ENCODE data around the gene CLEC20A.

CLEC20A gene

DNA sequence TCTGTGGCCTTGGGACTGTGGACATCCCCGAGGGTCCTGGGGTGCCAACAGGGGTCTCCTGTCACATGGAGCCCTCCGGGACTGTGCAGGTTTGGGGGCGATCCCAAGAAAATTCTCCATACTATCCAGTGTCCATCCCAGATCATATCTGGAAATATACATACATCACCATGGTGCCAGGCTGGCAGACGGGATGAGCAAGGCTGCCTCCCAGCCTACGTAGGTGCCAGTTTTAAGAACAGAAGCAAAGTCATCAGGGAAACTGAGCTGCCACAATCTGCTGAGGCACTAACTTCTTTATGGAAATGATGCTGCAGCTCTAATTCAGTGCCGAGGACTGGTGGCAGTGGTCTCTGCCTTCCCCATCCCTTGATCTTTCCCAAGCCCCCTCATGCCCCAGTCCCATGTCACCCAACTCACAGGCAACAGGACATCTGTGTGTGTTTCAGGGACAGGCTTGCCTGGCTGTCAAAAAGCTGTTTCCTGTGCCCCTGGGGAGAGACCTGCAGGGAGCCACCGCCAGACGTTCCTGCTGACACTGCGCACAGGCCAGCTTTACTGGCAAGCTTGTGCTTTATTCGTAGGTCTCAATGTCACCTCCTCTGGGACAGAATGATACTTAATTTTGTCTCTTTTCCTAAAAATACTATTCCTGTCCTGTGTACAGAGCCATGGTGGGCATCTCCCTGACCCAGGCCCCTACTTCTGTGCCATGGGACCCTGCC is 31.6 kb upstream of the CLEC20A start:
- no peak for FAIRE-seq
- DNase-seq (ENCODE audit: insufficient read length) = no peak
- TF ChIP-seq POLR2A (IDR thresholded peaks at IDR 0.05; ENCODE audit: low read depth, low read length) = no peak
- no peak for TF ChIP-seq POLR2AphosphoS5 (IDR thresholded peaks at IDR 0.05; ENCODE audit: low read depth, low read length)
- TF ChIP-seq TAF1 (IDR thresholded peaks at IDR 0.05; ENCODE audit: borderline replicate concordance, low read depth, low read length) = no peak

DNA sequence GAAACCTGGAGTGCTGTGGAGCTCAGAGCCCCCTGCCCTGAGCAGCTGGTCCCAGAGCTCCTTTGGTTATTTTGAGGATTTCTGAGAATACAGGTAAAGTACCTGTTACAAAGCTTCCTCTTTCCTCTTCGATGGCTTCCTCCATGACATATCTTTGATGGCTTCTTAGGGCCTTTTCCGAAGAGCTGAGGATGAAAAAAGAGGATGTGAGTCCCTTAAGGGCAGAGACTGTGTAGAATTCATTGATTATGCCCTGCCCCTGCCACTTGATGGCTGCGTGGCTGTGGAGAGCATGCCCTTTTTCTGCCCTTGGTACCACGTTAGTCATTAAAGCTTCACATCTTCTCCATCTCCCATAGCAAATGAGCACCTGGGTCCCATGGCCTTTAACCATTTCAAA is 30.4 kb upstream of the CLEC20A start:
- DNase-seq (ENCODE audit: insufficient read length) (no peak), FAIRE-seq (no peak)
- TF ChIP-seq POLR2AphosphoS5 (IDR thresholded peaks at IDR 0.05; ENCODE audit: low read depth, low read length) (no peak), POLR2A (IDR thresholded peaks at IDR 0.05; ENCODE audit: low read depth, low read length) (no peak), TAF1 (IDR thresholded peaks at IDR 0.05; ENCODE audit: borderline replicate concordance, low read depth, low read length) (no peak)

DNA sequence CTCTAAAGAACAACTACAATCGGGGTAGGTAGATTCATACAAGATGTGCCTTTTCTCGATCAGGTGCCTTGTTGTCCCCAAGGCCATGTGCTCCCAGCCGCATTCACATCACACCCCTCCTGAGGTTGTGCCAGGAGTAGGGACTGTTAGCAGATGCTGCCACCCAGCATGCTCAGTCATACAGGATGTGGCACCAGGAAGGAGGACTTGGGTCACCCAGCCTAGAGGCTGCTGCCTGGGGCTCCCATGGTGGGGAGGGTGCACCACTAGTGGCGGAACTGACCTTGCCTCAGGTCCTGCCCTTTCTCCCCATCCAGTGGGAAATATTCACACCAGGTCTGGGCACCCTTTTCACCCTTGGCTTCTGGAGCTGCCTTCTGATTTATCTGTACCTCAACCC is 24.5 kb upstream of the CLEC20A start:
- FAIRE-seq (no peak), DNase-seq (ENCODE audit: insufficient read length) (no peak)
- no peak for TF ChIP-seq POLR2A (IDR thresholded peaks at IDR 0.05; ENCODE audit: low read depth, low read length)

DNA sequence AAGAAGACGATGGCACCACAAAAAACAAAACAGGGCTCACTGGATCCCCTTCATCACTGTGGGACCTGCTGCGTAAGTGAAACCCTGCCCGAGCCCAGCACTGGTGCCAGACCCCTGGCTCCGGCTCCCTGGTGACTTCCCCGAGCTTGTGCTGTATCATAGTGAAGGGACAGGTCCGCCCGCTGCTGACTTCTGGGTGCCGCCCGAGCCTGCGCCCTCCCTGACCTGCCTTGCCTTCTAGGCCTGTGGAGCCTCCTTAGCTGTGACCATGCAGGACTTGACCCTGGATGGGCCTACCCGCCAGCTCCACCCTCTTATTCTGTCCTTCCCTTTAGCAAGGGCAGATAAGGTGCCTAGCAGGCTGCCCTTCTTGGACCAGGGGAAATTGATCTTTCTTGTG is 24.0 kb upstream of the CLEC20A start:
- FAIRE-seq (no peak), DNase-seq (ENCODE audit: insufficient read length) (no peak)
- TF ChIP-seq TAF1 (IDR thresholded peaks at IDR 0.05; ENCODE audit: borderline replicate concordance, low read depth, low read length) = no peak
- no peak for TF ChIP-seq POLR2A (IDR thresholded peaks at IDR 0.05; ENCODE audit: low read depth, low read length)
- TF ChIP-seq POLR2AphosphoS5 (IDR thresholded peaks at IDR 0.05; ENCODE audit: low read depth, low read length) = no peak

DNA sequence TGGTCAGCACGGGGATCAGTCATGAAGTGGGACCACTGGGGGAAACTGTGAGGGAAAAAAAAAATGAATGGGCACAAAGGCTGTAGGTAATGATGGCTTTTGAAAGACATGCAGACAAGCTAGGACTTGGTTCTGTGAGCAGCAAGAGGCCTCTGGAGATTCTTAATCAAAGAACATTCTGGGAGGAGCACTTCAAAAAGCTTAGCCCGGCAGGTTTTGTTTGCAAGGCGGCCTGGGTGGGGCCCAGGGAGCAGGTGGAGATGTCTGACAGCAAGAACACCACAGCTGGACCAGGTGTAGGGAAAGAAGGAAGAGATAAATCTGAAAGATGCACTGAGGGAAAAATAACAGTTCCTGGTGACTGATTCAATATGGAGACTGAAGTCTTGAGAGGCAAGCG is 22.1 kb upstream of the CLEC20A start:
- DNase-seq (ENCODE audit: insufficient read length) = no peak
- no peak for TF ChIP-seq POLR2AphosphoS5 (IDR thresholded peaks at IDR 0.05; ENCODE audit: low read depth, low read length)
- TF ChIP-seq TAF1 (IDR thresholded peaks at IDR 0.05; ENCODE audit: borderline replicate concordance, low read depth, low read length) = no peak
- TF ChIP-seq POLR2A (IDR thresholded peaks at IDR 0.05; ENCODE audit: low read depth, low read length) = no peak
- FAIRE-seq = no peak

DNA sequence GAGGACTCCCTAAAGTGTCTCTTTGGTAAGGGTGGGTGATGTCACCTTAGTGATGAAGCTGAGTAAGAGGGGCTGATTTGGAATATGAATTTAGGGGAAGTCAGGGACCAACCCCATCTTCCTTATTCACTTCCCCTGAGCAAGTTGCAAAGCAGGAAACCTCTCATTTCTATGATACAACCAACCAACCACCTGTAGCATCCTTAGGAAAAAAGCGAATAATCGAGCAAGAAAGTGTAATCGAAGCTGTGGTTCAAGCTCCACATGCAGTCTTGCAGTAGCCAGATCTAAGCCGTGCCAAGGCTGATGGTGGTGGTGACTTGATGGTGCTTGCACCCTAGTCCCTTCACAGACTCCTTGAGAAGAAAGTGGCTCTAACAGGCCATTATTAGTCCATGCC is 19.3 kb upstream of the CLEC20A start:
- no peak for FAIRE-seq

DNA sequence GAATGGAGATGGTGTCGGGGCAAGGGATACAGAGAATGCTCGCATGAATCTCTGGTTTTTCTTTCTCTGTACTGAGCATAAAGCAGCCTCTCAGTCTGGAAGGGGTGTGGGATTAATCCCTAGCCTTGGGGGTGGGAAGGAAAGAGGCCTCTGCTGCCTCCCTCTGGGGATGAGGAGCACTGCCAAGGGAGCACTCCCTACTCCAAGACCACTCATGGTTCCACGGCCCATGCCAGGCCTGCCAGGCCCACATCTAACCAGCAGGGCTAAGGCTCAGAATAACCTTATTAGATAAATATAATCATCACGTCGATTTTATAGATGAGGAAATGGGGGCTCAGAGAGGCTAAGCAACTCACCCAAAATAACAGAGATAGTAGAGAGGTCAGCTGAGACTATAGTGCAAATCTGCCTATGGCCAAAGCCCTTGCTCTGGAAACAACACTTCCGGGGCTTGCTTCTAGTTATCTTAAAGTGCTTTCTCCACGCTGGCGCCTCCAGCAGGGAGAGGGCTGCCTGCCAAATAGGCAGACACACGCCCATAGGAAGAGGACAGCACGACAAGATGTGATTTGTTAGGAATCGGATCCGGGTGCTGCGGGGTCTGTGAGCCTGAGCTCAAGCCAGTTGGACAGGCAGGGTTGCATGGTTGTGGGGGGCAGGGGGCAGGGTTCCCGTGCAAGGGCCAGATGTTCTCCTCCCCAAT is 16.7 kb upstream of the CLEC20A start:
- FAIRE-seq (no peak), DNase-seq (ENCODE audit: insufficient read length) (no peak)
- TF ChIP-seq POLR2AphosphoS5 (IDR thresholded peaks at IDR 0.05; ENCODE audit: low read depth, low read length) (no peak), TAF1 (IDR thresholded peaks at IDR 0.05; ENCODE audit: borderline replicate concordance, low read depth, low read length) (no peak), POLR2A (IDR thresholded peaks at IDR 0.05; ENCODE audit: low read depth, low read length) (no peak)

More for the DNA sequence above, 19.3 kb upstream of the CLEC20A start:
- TF ChIP-seq POLR2AphosphoS5 (IDR thresholded peaks at IDR 0.05; ENCODE audit: low read depth, low read length) = no peak
- no peak for TF ChIP-seq POLR2A (IDR thresholded peaks at IDR 0.05; ENCODE audit: low read depth, low read length)
- TF ChIP-seq TAF1 (IDR thresholded peaks at IDR 0.05; ENCODE audit: borderline replicate concordance, low read depth, low read length) = no peak
- no peak for DNase-seq (ENCODE audit: insufficient read length)

DNA sequence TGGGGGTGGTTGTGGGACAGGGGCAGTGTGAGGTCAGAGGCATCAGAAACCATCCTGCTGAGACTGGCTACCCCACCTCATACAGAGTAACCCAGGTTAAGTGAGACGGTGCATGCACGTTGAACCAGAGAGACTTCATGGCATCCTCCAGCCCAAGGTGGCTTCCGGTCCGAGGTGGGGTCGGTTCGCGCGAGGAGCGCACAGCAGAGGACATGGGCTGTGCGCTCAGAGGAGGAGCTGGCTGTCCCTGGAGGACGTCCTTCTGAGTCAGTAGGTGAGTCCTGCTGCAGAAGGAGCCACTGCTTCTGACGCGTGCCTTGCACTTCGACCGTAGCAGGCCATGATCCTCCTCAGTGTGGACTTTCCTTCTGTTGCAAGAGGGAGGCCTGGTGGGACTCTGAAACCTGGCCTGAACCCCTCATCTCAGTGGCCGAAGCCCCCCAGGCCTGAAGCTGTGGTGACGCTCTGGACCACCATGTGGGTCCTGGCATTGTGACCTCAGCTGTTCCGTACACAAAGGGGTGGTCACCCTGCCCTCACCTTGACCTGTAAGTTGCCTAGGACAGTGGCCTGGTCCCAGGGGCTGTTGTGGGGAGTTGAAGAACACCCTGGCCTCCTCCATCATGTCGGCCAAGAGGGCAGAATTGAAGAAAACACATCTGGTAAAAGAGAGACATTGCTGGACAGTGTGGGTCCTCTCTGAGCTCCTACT is 16.0 kb upstream of the CLEC20A start, which contains the start of gene TEX35:
Gene TEX35 (plus strand): TSS at position 544 of the 712 bp plus-strand sequence. CDS start 80 bp downstream, at position 624.
- no peak for TF ChIP-seq POLR2AphosphoS5 (IDR thresholded peaks at IDR 0.05; ENCODE audit: low read depth, low read length)
- TF ChIP-seq POLR2A (IDR thresholded peaks at IDR 0.05; ENCODE audit: low read depth, low read length) = no peak
- TF ChIP-seq TAF1 (IDR thresholded peaks at IDR 0.05; ENCODE audit: borderline replicate concordance, low read depth, low read length) = no peak
- DNase-seq (ENCODE audit: insufficient read length) (no peak), FAIRE-seq (no peak)

DNA sequence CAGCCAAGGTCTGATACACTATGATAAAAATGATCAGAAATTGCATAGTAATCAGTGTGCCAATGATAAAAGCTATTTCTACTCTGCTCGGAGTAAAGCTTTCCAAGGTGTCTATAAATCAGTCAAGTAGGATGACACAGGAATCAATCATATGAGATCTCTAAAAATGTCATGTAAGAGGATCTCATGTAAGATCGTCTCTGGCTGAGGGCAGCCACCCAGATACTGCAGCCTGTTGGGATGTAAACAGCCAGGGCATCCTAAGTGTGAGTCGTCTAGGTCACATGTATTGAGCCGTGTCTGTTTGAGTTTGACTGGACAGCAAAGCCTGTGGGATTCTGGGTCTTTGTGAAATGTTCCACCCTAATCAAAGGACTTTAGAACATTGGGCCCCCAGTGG is 13.4 kb upstream of the CLEC20A start:
- no peak for DNase-seq (ENCODE audit: insufficient read length)
- no peak for TF ChIP-seq TAF1 (IDR thresholded peaks at IDR 0.05; ENCODE audit: borderline replicate concordance, low read depth, low read length)
- TF ChIP-seq POLR2A (IDR thresholded peaks at IDR 0.05; ENCODE audit: low read depth, low read length) = no peak
- no peak for TF ChIP-seq POLR2AphosphoS5 (IDR thresholded peaks at IDR 0.05; ENCODE audit: low read depth, low read length)
- FAIRE-seq = no peak

DNA sequence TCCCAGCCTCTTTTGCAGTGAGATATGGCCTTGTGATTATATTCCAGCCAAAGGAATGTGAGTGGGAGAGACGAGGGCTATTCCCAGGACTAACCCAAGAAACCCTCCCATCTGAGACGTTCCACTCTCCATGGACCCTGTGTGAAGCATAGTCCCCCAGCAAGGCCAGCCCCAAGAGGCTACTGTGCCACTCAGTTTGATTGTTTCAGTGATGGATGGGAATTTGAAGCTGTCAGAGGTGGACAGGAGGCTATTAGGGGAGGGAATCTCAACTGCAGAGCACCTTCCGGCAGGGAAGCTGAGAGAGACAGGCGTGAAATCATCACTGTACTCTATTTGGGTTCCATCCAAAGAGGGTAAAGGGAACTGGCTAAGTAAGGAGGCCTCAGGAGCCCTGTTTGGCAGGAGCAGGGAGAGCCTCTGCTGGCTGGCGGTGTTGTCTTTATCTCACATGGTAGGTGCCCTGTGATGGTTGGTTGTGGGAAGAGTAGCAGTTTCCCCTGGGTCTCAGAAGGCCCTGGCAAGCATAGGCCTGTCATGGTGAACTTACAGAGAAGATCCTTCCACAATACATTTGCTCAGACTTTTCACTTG is 12.7 kb upstream of the CLEC20A start:
- TF ChIP-seq TAF1 (IDR thresholded peaks at IDR 0.05; ENCODE audit: borderline replicate concordance, low read depth, low read length) = no peak
- no peak for TF ChIP-seq POLR2AphosphoS5 (IDR thresholded peaks at IDR 0.05; ENCODE audit: low read depth, low read length)
- no peak for TF ChIP-seq POLR2A (IDR thresholded peaks at IDR 0.05; ENCODE audit: low read depth, low read length)
- no peak for DNase-seq (ENCODE audit: insufficient read length)
- FAIRE-seq = no peak

DNA sequence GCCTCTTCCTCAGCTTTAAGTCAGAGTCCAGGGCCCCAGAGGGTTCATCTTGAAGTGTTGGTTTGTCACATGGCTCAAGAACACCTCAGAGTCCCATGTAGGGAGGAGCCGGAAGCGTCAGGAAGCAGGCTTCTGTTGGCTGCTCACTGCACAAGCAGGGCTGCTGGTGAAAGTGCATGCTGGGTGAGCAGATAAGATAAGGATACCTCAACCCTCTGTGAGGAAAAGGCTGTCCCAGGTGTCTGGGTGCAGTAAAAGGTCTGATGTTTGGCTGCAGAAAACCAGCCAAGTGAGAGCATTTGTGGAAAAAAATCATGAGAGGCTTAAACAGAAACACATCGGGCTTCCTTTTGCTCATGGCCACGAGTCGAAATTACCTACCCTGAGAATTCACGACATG is 9.9 kb upstream of the CLEC20A start:
- TF ChIP-seq POLR2AphosphoS5 (IDR thresholded peaks at IDR 0.05; ENCODE audit: low read depth, low read length) = no peak
- TF ChIP-seq POLR2A (IDR thresholded peaks at IDR 0.05; ENCODE audit: low read depth, low read length) = no peak
- no peak for TF ChIP-seq TAF1 (IDR thresholded peaks at IDR 0.05; ENCODE audit: borderline replicate concordance, low read depth, low read length)
- FAIRE-seq (no peak), DNase-seq (ENCODE audit: insufficient read length) (no peak)

Data from GM12892 (cell line).